Thoracic aorta (tissue), 2 donors: ENCODE data around the gene KCNS1. TPM values are rescaled to one million over a fixed set of nuclear protein-coding genes. Genes with fewer than 3 reads are reported as not detected.

Experiments
- ATAC-seq: fragments of 150-250 bp; one replicate; pipeline ENCODE4 v1.8.0; 2017; ENCODE audit warnings: low read depth; ENCODE audit not compliant: insufficient number of reproducible peaks, low FRiP score
- DNase-seq: peaks from one replicate; pipeline ENCODE4 v3.0.0-alpha.2; 2020; ENCODE audit warnings: low spot score
- H3K27ac ChIP-seq, 2 donors: fragments of 200-600 bp; sonication (generic); 1 replicate in 1 of 2; 2 replicates in 1 of 2; pipeline ENCODE4 v1.5.1; 2016; ENCODE audit warnings: mild to moderate bottlenecking in 2 of 2, moderate library complexity in 2 of 2
- H3K27me3 ChIP-seq: fragments of 200-600 bp; sonication (generic); replicated peaks from 2 replicates; pipeline ENCODE4 v1.6.0; 2016; ENCODE audit warnings: mild to moderate bottlenecking; ENCODE audit not compliant: insufficient read depth
- H3K36me3 ChIP-seq: fragments of 200-600 bp; sonication (generic); one replicate; pipeline ENCODE4 v1.5.1; 2016
- H3K4me1 ChIP-seq, 2 donors: fragments of 200-600 bp; sonication (generic); 1 replicate in 1 of 2; 2 replicates in 1 of 2; pipeline versions ENCODE4 v1.5.1 to v1.6.0; 2016; ENCODE audit warnings: low read depth in 2 of 2, mild to moderate bottlenecking in 1 of 2; ENCODE audit not compliant: control insufficient read depth in 1 of 2
- H3K4me3 ChIP-seq: fragments of 200-600 bp; sonication (generic); 2 replicates; pipeline ENCODE4 v1.5.1; 2016; ENCODE audit warnings: mild to moderate bottlenecking
- H3K9me3 ChIP-seq: fragments of 200-600 bp; sonication (generic); 2 replicates; pipeline ENCODE4 v1.5.1; 2016
- CTCF ChIP-seq: fragments of 200-600 bp; sonication (generic); IDR thresholded peaks from one replicate; pipeline ENCODE4 v1.5.1; 2019; ENCODE audit warnings: antibody characterized with exemption
- total RNA-seq, 2 donors: library from RNA; depleted of rRNA; stranded (reverse); fragments of >200 nt; gene quantifications; one replicate each; pipeline versions ENCODE4 v1.1.0 to v1.2.3, GENCODE V29; 2016

Gene KCNS1
- total RNA-seq, 2 donors from 2014 or later: not detected

- Histone ChIP-seq H3K36me3 (no peaks in the 10 kb centered on the region), H3K4me3 (peak overlapping the region; percentile 34), H3K4me1 (peaks cover 0 to 11% of the 10 kb centered on the region in 2 donors), H3K9me3 (no peaks in the 10 kb centered on the region), H3K27me3 (no peaks in the 10 kb centered on the region), H3K27ac (no peak overlapping the region)
- no peak for DNase-seq
- no peak for TF ChIP-seq CTCF
- ATAC-seq: no peak
Measured at GRCh38 chr20:45098103-45098773, 2.7 kb downstream of the KCNS1 start.

- ATAC-seq (no peak), DNase-seq (no peak)
- no peaks in the 10 kb centered on the region for H3K36me3 ChIP-seq
- no peak for TF ChIP-seq CTCF
- H3K4me1 ChIP-seq: peaks cover 0 to 11% of the 10 kb centered on the region in 2 donors
- H3K4me3 ChIP-seq: peak overlapping the region; percentile 34
- no peaks in the 10 kb centered on the region for H3K9me3 ChIP-seq
- H3K27ac ChIP-seq: no peak overlapping the region
- H3K27me3 ChIP-seq: no peaks in the 10 kb centered on the region
Measured at GRCh38 chr20:45097485-45098102, 3.3 kb downstream of the KCNS1 start.

- H3K4me3 ChIP-seq: no peak overlapping the region
- H3K27me3 ChIP-seq: no peaks in the 10 kb centered on the region
- peaks cover 0 to 11% of the 10 kb centered on the region in 2 donors for H3K4me1 ChIP-seq
- no peak for DNase-seq
- H3K27ac ChIP-seq: no peak overlapping the region
- no peaks in the 10 kb centered on the region for H3K36me3 ChIP-seq
- ATAC-seq: no peak
- no peaks in the 10 kb centered on the region for H3K9me3 ChIP-seq
- TF ChIP-seq CTCF: no peak
Measured at GRCh38 chr20:45096781-45097180, 4.1 kb downstream of the KCNS1 start.

GRCh38 chr20:45095805-45096238 lies 5.1 kb downstream of the KCNS1 start:
- no peak for DNase-seq

More at GRCh38 chr20:45095805-45096238, 5.1 kb downstream of the KCNS1 start:
- Histone ChIP-seq H3K27ac (no peak overlapping the region), H3K4me1 (peaks cover 0 to 11% of the 10 kb centered on the region in 2 donors), H3K4me3 (no peak overlapping the region), H3K27me3 (no peaks in the 10 kb centered on the region), H3K36me3 (no peaks in the 10 kb centered on the region), H3K9me3 (no peaks in the 10 kb centered on the region)
- no peak for ATAC-seq
- peak; percentile 69 for TF ChIP-seq CTCF
